Aorta (tissue), 5 donors: ENCODE results near the gene ASH1L. TPM values are rescaled to one million over a fixed set of nuclear protein-coding genes. Genes with fewer than 3 reads are reported as not detected.

Experiments used
- ATAC-seq: fragments of 200-7000 bp; cut with Tn5 transposase; one replicate; pipeline ENCODE4 v1.9.1; 2022; ENCODE audit warnings: moderate library complexity; ENCODE audit not compliant: low FRiP score
- DNase-seq, 2 donors: peaks; one replicate each; pipeline ENCODE4 v3.0.0-alpha.2; 2020
- H3K27ac ChIP-seq, 2 donors: one replicate each; pipeline ENCODE4 v1.5.1; 2013; ENCODE audit warnings: low read length in 2 of 2, mild to moderate bottlenecking in 2 of 2, moderate library complexity in 2 of 2, control low read depth in 1 of 2, inconsistent platforms in 1 of 2, low read depth in 1 of 2
- H3K27me3 ChIP-seq, 2 donors: one replicate each; pipeline ENCODE4 v1.6.1; 2013; ENCODE audit warnings: control low read depth in 1 of 2, low read length in 1 of 2, mild to moderate bottlenecking in 1 of 2, moderate library complexity in 1 of 2; ENCODE audit not compliant: insufficient read depth in 2 of 2, control insufficient read depth in 1 of 2
- H3K36me3 ChIP-seq, 2 donors: one replicate each; pipeline ENCODE4 v1.6.1; 2013; ENCODE audit warnings: control low read depth in 1 of 2, low read length in 1 of 2, mild to moderate bottlenecking in 1 of 2; ENCODE audit not compliant: insufficient read depth in 2 of 2, control insufficient read depth in 1 of 2
- H3K4me1 ChIP-seq, 2 donors: one replicate each; pipeline ENCODE4 v1.6.1; 2013; ENCODE audit warnings: low read length in 2 of 2, control low read depth in 1 of 2, mild to moderate bottlenecking in 1 of 2, moderate library complexity in 1 of 2; ENCODE audit not compliant: insufficient read depth in 2 of 2, control insufficient read depth in 1 of 2
- H3K4me3 ChIP-seq, 2 donors: one replicate each; pipeline ENCODE4 v1.5.1; 2013; ENCODE audit warnings: low read length in 2 of 2, control low read depth in 1 of 2, mild to moderate bottlenecking in 1 of 2
- H3K9me3 ChIP-seq: one replicate; pipeline ENCODE4 v1.6.1; 2013; ENCODE audit warnings: mild to moderate bottlenecking, low read length; ENCODE audit not compliant: control insufficient read depth
- WGBS, 2 donors: extraction: QIAGEN DNeasy Blood & Tissue Kit; methylation state at CpG; one replicate each; pipeline ENCODE4 v1.1.7; 2013; 5-methylcytosine and 5-hydroxymethylcytosine counted together
- intact Hi-C, 2 donors: fragments of 100-400 bp; cut with DNase I; formaldehyde crosslinking; loops; one replicate each; pipeline versions ENCODE4 v1.14.2 to v1.15.0; 2022
- polyA plus RNA-seq, 2 donors: library from polyadenylated mRNA; stranded (reverse); fragments of 200-250 nt; gene quantifications; one replicate each; pipeline ENCODE4 v1.2.3, GENCODE V29; 2013
- total RNA-seq, 2 donors: library from RNA; stranded (reverse); fragmentation: NEBNext Ultra II Directional; extraction: Animal tissue kit (Norgen Biotek cat#: 25700); gene quantifications; one replicate each; pipeline ENCODE4 v1.2.1, GENCODE V29; 2021
- donor health status: healthy with polysubstance abuse.
- donor health status: Bipolar disorder and iron deficiency.
- donor health status: DM: no; HTN: no; CAD: no.
- donor health status: DM: no; HTN: no; CAD: no.
- donor health status: DM: yes; HTN: yes; CAD: no.

ASH1L gene
- total and polyA plus RNA-seq, 4 donors = 13.1 to 93.5 (median 43.9) TPM

- DNase-seq (no peak), ATAC-seq (no peak)
- Histone ChIP-seq H3K27me3 (no peaks in the 10 kb centered on the region), H3K4me1 (peaks cover 1 to 4% of the 10 kb centered on the region in 2 donors), H3K4me3 (no peak overlapping the region), H3K9me3 (no peaks in the 10 kb centered on the region), H3K36me3 (no peaks in the 10 kb centered on the region), H3K27ac (no peak overlapping the region)
- WGBS, 2 donors = 7 to 15% methylated on average over 1 of the region's 1 CpG
- intact Hi-C loops = no loop called here
These were observed 31.0 kb downstream of the ASH1L start for GRCh38 chr1:155531624-155532023.

GRCh38 chr1:155529929-155530328 lies 32.7 kb downstream of the ASH1L start:
- peaks cover 1 to 4% of the 10 kb centered on the region in 2 donors for H3K4me1 ChIP-seq
- H3K27ac ChIP-seq = no peak overlapping the region
- no peak overlapping the region for H3K4me3 ChIP-seq
- H3K9me3 ChIP-seq = no peaks in the 10 kb centered on the region
- 95 to 96% methylated on average over 3 of the region's 3 CpGs for WGBS, 2 donors
- no peaks in the 10 kb centered on the region for H3K36me3 ChIP-seq
- DNase-seq (no peak), ATAC-seq (no peak)
- no peaks in the 10 kb centered on the region for H3K27me3 ChIP-seq
- intact Hi-C loops = no loop called here

- ATAC-seq = no peak
- DNase-seq = no peak
- H3K27me3 ChIP-seq = no peaks in the 10 kb centered on the region
- no peaks in the 10 kb centered on the region for H3K36me3 ChIP-seq
- peaks cover 1 to 4% of the 10 kb centered on the region in 2 donors for H3K4me1 ChIP-seq
- WGBS, 2 donors = 69 to 72% methylated on average over 2 of the region's 2 CpGs
- no peak overlapping the region for H3K27ac ChIP-seq
- intact Hi-C loops = no loop called here
- no peaks in the 10 kb centered on the region for H3K9me3 ChIP-seq
- H3K4me3 ChIP-seq = no peak overlapping the region
These were observed 33.5 kb downstream of the ASH1L start for GRCh38 chr1:155529109-155529508.

- DNase-seq = no peak
These were observed 34.9 kb downstream of the ASH1L start for GRCh38 chr1:155527677-155528076.

GRCh38 chr1:155526356-155526755 lies 36.2 kb downstream of the ASH1L start:
- Histone ChIP-seq H3K27me3 (no peaks in the 10 kb centered on the region), H3K4me1 (peaks cover 0 to 1% of the 10 kb centered on the region in 2 donors), H3K4me3 (no peak overlapping the region), H3K9me3 (no peaks in the 10 kb centered on the region), H3K36me3 (no peaks in the 10 kb centered on the region), H3K27ac (no peak overlapping the region)
- 9 to 16% methylated on average over 1 of the region's 1 CpG for WGBS, 2 donors
- intact Hi-C loops = no loop called here
- DNase-seq = no peak
- no peak for ATAC-seq

More at GRCh38 chr1:155527677-155528076, 34.9 kb downstream of the ASH1L start:
- Histone ChIP-seq H3K27ac (no peak overlapping the region), H3K9me3 (no peaks in the 10 kb centered on the region), H3K36me3 (no peaks in the 10 kb centered on the region), H3K4me1 (peaks cover 1 to 4% of the 10 kb centered on the region in 2 donors), H3K4me3 (no peak overlapping the region), H3K27me3 (no peaks in the 10 kb centered on the region)
- intact Hi-C loops = no loop called here
- 90 to 95% methylated on average over 6 of the region's 6 CpGs for WGBS, 2 donors
- no peak for ATAC-seq

- H3K36me3 ChIP-seq = no peaks in the 10 kb centered on the region
- no peaks in the 10 kb centered on the region for H3K27me3 ChIP-seq
- H3K27ac ChIP-seq = no peak overlapping the region
- H3K9me3 ChIP-seq = no peaks in the 10 kb centered on the region
- DNase-seq = no peak
- 91 to 94% methylated on average over 2 of the region's 2 CpGs for WGBS, 2 donors
- no peaks in the 10 kb centered on the region for H3K4me1 ChIP-seq
- H3K4me3 ChIP-seq = no peak overlapping the region
- ATAC-seq = no peak
- intact Hi-C loops = no loop called here
These were observed 40.5 kb downstream of the ASH1L start for GRCh38 chr1:155522069-155522468.

- no peak for DNase-seq
- no peaks in the 10 kb centered on the region for H3K36me3 ChIP-seq
- H3K27ac ChIP-seq = no peak overlapping the region
- no peaks in the 10 kb centered on the region for H3K27me3 ChIP-seq
- no peaks in the 10 kb centered on the region for H3K9me3 ChIP-seq
- no peaks in the 10 kb centered on the region for H3K4me1 ChIP-seq
- no peak overlapping the region for H3K4me3 ChIP-seq
- 84 to 87% methylated on average over 4 of the region's 4 CpGs for WGBS, 2 donors
- intact Hi-C loops = no loop called here
- no peak for ATAC-seq
These were observed 44.1 kb downstream of the ASH1L start for GRCh38 chr1:155518484-155518883.

- Histone ChIP-seq H3K4me3 (no peak overlapping the region), H3K27me3 (no peaks in the 10 kb centered on the region), H3K27ac (no peak overlapping the region), H3K9me3 (no peaks in the 10 kb centered on the region), H3K4me1 (no peaks in the 10 kb centered on the region), H3K36me3 (peaks cover 0 to 3% of the 10 kb centered on the region in 2 donors)
- DNase-seq (no peak), ATAC-seq (no peak)
- intact Hi-C loops = no loop called here
- 88% methylated on average over 14 of the region's 14 CpGs for WGBS, 2 donors
These were observed 47.9 kb downstream of the ASH1L start for GRCh38 chr1:155514582-155515187.

GRCh38 chr1:155513300-155513916 lies 49.2 kb downstream of the ASH1L start:
- WGBS, 2 donors = 84 to 86% methylated on average over 3 of the region's 3 CpGs
- intact Hi-C loops = no loop called here
- no peak overlapping the region for H3K4me3 ChIP-seq
- H3K4me1 ChIP-seq = no peaks in the 10 kb centered on the region
- ATAC-seq (no peak), DNase-seq (no peak)
- H3K27me3 ChIP-seq = no peaks in the 10 kb centered on the region
- H3K27ac ChIP-seq = no peak overlapping the region
- no peaks in the 10 kb centered on the region for H3K9me3 ChIP-seq
- peaks cover 0 to 3% of the 10 kb centered on the region in 2 donors for H3K36me3 ChIP-seq
